Jurkat, Clone E6-1 (cell line): ENCODE results near the gene CAMTA1.

Experiments
- DNase-seq: peaks from one replicate; pipeline ENCODE4 v3.0.0-alpha.2; 2011; ENCODE audit warnings: low read depth, low spot score
- H3K4me3 ChIP-seq: 2 replicates; pipeline ENCODE4 v1.5.1; 2011; ENCODE audit warnings: mild to moderate bottlenecking, low read length, control low read depth, moderate library complexity

CAMTA1 gene

DNA sequence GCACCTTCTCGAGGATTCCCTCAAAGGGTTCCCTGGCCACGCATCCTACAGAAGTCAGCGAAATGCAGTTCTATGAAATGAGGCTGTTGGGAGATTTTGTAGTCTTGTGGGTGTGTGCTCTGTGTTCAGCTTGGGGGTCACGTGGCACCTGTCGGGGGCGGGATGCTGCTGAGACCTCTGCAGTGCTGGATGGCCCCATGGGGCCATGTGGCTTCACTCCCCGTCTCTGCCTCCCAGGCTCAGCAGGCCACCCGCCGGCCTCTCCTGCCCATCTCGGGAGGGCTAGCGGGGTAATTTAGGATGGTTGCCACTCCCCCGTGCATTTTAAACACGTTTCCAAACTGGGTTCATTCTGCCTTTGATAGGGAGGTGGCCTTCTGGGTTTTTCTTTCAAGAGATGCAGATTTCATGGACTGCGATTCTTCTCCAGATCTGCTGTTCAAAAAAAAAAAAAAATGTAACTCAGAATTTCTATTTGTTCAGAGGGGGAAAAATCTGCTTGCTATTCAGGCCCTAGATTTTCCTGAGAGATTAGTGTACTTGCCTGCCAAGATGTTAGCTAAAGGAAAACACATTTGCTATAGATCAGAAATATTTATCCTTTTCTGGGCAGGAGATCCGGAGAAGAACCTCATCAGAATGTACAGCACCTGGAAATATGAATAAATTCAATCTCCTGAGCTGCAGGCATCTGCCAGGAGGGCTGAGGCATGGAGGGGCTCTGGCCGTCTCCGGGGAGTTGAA is 708.6 kb downstream of the CAMTA1 start:
- DNase-seq = no peak
- H3K4me3 ChIP-seq = no peak overlapping the region

DNA sequence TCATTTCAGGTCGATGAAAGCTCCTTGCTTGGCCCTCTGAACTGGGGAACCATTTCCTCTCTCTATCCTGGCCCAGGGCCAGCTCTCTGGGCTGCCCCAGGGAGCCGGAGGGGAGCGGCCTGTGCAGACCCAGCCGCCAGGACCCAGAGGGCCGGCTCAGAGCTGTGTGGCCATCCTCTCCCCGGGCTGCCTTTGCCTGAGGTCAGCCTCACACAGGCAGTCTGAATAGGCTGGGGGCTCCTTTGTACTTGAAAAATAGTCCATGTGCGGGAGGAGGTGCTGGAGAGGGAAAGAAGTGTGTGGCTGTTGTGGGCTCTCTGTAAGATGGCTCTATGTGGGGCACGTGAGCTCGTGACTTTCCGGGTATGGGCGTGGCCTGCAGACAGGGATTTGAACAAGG is 710.7 kb downstream of the CAMTA1 start:
- no peak overlapping the region for H3K4me3 ChIP-seq
- DNase-seq = no peak

DNA sequence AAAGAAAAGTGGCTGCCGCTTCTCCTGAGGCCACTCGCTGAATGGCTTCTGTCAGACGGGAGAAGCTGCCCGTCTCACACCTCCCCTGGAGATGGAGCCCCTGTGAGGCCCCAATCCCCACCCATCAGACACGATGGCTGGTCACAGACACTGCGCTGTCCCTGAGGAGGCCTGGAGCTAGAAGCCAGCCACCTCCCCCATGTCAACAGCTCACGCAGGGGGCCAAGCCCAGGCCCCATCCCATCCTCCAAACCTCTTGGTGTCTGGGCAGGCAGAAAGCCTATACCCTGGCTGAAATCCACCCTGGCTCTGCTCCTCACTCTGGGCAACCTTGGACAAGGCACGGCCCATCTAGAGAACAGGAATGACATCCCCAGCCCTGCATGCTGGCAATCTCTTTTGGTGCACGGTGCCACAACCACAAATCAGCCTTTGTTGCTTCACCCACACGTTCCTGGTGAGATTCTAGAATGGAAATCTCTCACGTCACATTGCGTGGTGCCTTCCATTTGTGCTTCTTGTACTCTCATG is 711.9 kb downstream of the CAMTA1 start:
- DNase-seq = no peak
- no peak overlapping the region for H3K4me3 ChIP-seq

DNA sequence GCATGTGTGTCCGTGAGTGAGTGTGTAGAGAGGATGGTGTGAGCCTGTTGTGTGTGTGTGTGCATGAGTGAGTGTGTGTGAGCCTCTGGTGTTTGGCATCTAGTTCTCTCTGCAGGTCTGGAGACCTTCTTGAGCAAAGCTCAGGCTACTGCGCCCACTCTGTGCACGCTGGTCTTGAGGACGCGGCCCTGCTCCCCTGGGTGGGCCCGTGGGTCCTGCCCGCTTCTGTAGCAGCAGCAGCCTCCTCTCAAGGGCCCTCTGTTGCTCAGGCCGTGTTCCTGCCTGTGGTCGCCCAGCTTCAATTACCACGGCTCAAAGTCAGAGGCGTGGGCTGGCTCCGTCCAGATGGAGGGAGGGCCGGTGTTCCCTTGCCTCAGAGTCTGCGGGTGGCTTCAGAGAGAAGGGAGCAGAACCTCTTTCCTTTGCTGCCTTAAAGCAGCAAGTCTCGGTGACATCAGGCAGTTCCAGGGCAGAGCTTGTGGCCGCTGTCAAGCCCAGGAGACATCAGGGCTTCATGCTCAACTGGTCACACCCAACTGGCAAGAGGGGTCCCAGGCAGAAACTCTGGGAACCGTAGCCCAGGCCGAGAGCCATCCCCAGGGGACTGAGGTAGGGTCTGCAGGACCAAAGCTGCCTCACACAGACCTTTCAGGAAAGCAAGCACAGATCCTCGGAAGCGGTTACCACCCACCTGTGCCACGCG is 715.3 kb downstream of the CAMTA1 start:
- H3K4me3 ChIP-seq = no peak overlapping the region
- DNase-seq = no peak

DNA sequence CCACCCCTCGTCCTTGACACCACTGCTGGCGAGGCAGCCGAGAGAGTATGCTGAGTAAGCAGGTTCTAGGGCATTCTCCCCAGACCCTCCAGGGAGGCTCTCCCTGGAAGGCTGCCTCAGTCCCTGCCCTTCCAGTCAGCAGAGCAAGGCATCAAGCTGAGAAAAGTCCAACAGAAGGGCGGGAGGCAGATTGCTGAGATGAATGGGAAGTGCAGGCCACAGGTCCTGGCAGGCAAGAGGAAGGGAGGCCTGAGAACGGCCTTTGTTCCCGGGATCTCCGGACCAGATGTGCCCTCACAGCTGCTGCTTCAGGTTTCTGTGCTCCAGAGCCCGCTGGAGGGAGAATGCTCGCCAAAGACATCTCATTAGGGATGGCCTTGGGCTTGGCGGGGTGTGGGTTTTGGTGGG is 715.8 kb downstream of the CAMTA1 start:
- no peak overlapping the region for H3K4me3 ChIP-seq
- DNase-seq = no peak

DNA sequence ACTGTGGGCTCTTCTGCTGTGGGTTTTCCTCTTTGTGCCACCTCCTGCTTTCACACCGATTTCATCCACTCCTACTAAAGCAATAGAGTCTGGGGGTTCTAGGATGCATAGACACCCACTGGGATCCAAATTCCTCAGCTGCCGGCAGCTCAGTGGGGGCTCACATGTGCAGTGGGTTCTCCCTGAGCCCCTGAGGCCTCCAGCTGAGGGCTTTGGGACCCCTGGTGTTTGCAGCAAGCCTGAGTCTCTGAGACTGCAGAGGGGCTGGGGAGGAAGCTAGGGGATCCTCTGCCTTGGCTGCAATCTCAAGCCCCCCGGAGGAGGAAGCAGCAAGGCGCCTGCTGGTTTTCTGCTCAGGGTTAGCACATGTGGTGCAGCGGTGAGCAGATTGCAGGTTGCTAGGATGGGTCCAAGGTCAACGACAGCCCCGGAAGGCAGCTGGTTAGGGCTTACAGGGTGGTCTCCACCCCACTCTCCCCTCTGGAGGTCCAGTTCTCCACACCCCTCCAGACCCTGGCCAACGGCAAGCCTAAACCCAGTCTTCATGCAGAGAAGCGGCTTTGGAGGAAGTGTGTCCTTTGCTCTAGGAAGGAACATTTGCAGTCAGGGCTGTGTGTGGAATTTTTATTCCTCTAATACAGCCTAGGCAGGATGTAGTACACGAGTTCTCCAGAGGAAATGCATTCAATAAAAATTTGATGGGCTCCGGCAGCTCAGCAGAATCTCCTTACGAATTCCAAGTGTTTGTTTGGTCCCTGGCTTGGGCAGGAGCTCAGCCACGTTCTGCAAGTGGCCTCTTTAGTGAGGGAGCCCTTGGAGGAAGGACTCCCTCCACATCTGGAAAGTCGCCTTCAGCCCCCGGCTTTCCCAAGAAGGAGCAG is 716.7 kb downstream of the CAMTA1 start:
- no peak overlapping the region for H3K4me3 ChIP-seq
- DNase-seq = no peak

DNA sequence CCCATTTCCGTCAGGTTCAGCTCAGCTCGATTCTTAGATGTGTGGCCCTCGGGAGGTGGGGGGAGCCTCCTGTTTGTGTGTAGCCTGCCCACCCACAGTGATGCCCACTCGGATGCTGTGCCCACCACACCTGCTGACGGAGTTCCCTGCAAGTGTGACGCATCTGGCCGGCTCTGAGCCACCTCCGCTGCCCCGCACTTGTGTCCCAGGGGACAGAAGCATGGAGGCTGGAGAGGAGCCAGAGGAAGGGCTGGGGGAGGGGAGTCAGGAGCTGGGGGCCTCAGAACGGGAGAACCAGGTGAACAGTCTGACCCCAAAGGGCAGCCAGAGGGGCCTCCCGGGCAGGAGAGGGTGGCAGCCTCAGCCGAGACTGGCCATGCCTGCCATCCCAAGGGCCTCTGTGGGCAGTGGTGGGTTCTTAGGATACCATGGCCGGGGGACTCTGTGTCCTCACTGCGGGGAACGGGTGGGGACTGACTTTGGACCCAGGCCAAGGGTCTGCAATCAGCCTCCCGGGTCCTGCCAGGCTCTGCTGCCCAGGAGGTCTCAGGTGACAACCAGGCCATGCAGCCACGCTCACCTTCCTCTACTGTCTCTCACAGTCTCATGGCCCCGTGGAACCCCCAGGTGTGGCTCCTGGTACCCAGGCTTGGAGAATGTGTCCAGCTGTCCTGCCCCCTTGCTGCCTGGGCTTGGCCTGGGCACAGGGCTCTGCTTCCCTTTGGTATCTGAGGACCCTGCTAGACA is 718.6 kb downstream of the CAMTA1 start:
- no peak overlapping the region for H3K4me3 ChIP-seq
- DNase-seq = no peak

DNA sequence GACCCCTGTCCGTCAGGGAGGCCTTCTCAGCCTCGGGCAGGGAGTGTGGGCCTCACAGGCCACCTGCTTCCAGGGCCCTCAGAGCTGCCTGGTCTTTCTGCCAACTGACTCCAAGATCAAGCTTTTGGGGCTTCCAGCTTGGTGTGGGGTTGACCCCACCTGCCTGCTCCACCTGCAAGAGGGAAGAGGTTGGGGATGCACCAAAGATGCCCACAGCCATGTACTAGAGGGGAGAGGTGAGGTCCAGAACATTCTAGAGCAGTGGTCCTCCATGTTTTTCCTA is 719.1 kb downstream of the CAMTA1 start:
- no peak for DNase-seq
- no peak overlapping the region for H3K4me3 ChIP-seq

DNA sequence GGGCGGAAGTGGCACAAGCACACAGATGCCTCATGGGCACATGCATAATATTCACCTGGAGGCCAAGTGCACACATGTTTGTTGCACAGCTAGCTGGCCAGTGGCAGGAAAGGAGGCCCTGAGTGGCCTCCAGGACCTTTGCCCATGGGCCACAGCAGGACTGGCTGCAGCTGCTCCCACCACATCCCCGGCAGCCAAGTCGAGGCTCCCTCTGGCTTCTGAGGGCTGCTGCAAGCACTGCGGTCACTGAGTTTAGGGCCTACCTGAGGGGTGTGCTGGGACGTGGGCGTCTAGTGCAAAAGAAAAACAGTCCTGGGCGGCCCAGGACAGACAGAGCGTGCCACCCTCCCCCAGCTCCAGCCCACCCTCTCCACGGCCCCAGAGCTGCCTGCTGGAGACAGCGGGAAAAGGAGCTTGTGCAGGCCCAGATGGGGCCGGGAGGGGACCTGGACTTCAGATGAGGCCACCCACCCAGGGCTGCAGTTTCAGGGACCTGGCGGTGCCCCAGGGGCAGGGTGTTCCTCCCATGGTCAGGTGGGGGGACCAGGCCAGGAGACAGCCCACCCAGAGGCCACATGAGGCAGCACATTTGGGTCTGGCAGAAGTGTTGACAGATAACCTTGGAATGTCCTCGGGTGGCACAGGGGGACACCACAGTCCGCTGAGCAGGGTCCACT is 720.0 kb downstream of the CAMTA1 start:
- no peak for DNase-seq
- no peak overlapping the region for H3K4me3 ChIP-seq

DNA sequence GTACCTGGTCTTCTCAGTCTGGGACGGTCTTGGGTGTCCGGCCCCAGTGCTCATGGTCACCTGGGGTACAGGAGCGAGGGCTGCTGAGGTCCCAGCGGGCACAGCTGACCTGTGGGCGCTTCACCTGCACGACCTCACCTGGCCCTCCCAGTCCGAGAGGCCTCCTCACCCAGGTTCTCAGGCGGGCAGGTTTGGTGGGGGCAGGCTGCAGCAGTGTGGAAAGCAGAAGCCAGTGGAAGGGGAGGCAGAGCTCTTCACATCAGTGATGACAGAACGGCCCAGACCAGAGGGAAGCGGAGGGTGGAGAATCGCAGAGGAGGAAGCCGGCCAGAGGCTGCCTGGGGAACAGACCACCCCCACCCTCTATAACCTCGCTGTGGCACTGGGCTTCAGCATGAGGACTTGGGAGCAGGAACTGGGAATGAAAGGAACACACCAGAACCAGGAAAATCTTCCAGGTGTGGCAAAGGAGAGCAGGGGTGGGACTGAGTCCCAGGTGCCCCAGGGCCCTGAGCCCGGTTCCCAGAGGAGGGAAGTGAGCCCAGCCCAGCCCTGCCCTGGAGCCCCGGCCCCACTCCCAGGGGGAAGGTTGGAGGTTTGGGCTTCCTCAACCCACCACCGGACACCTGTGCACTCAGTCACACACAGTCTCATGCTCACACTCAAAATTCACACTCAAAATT is 720.7 kb downstream of the CAMTA1 start:
- H3K4me3 ChIP-seq = no peak overlapping the region
- no peak for DNase-seq

DNA sequence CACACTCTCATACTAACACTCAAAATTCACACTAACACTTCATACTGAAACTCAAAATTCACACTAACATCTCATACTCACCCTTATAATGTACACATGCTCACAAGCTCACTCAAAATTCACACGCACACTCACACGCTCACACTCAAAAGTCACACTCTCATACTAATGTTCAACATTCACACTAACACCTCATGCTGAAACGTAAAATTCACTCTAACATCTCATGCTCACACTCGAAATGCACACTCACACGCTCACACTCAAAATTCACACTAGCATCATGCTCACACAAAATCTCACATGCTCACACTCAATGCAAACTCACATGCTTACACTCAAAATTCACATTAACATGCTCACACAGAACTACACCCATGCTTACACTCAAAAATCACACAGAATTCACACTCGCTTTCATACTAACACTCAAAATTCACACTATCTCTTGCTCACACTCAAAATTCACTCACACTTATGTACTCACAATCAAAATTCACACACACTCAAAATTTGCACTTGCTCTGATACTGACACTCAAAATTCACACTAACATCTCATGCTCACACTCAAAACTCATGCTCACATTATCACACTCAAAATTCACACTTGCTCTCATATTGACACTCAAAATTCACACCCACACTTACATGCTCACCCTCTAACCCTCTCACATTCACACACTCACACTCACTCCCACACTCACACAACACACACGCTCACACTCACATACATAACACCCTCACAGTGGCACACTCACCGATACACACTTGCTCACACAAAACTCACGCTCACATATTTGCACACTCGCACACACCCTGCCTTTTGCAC is 721.4 kb downstream of the CAMTA1 start:
- no peak for DNase-seq
- H3K4me3 ChIP-seq = no peak overlapping the region

DNA sequence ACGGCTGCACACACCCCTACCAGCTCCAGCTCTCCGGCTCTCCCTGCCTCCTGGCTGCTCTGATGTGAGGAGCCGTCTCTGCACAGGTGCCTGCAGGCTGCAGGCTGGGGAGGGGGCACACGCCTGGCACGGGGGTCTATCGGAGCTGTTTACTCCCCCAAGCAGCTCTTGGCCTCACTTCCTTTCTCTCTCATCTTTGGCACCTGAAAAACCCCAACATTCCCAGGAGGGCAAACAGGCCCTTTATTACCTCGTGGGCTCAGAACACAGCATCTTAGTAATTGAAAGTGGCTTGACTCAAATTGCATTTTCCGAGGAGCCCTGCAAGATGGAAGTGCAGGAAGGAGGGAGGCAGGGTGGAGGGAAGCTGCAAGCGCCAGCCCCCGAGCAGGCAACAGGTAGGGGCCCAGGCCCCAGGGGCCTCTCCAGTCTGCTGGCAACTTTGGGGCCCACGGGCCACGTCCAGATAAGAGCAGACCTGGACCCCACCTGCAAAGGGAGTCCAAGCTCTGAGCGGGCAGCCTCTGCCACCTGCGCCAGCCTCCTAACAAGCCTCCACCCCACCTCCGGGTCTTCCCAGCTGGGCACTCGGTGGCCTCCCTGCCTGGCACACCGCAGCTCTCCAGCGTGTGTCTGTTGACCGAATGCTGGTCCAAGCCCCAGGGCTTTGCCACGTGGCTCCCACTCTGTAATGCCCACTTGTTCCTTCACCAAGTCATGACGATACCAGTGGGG is 722.2 kb downstream of the CAMTA1 start:
- no peak for DNase-seq
- H3K4me3 ChIP-seq = no peak overlapping the region

DNA sequence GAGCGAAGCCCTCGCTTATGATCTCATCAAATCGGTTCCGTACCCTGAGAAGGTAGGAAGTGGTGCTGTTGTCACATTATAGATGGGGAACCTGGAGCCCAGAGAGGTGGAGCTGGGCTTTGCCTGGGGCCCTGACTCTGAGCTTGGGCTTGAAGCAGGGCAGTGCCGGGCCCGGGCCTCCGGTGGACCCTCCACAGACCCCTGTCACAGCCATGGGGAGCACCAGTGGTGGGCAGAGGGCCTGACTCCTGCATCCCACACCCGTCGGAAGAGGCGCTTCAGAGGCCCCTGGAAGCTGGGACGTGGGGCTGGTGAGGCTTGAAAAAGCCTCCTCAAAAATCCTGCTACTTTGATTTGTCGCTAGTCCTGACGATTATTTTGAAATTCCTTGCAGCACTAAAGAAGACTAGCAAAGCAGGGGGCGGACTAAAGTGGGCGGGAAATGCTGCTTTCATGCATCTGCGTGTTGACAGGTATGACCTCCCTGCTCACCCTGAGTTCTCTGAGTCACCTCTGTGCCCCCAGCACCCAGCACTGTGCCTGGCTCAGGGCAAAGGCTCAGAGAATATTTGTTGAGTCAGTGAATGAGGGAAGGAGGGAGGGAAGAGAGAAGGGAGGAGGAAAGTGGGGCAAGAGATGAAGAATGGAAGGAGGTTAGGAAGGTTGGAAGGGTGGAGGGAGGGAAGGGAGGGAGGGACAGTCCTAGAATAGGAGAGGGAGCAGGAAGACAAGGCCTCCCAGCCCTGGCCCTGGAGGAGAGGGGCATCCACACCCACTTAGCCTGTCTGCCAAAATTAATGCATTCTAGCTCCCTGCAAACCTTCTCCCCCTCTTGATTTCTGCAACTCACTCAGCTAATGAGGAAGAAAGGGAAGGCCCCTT is 723.0 kb downstream of the CAMTA1 start:
- DNase-seq = no peak

DNA sequence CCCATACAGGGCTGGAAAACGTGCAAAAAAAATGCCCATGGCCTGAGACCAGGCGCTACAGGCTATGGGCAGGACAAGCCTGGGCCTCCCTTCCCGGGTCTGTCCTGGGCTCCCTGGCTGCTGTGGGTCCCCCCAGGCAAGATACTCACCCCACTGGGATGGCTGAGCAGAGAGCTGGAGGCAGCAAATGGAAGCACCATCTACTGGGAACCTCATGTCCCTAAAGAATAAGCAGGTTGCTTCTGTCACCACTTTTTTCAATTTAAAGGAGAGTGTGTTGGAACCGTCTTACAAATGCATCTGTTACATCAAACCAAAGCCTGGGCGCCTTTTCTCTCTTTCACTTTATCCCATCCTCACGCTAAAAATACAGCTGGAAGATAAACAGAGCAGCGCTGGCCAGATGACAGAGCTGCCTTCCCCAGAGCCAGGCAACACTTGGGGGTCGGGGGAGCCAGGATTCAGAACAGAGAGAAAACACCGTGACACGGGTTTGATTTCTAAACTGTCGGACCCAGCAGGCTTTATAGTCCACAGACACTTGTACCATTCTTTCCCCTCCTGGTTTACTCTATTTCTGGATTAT is 723.8 kb downstream of the CAMTA1 start:
- DNase-seq = no peak
- H3K4me3 ChIP-seq = no peak overlapping the region

More for the DNA sequence above, 723.0 kb downstream of the CAMTA1 start:
- no peak overlapping the region for H3K4me3 ChIP-seq

DNA sequence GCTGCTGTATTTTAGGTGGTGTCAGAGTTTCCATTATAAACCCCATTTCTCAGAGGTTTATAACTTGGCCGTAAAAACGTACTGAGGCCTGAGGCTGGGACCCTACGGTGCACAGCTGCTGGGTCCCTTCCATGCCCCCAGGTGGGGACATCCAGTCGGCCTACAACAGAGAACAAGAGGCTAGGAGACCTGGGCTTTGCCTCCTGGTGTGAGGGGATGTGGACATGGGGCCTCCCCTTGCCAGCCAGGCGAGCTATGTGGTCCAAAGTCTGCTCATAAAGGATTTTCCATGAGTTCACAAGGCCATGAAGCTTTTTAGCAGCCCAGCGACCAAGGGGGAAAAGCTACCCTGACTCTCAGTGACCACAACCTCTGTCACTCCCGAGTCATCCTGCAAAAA is 724.3 kb downstream of the CAMTA1 start:
- no peak overlapping the region for H3K4me3 ChIP-seq
- no peak for DNase-seq
